Stimulated activated naive CD4-positive, alpha-beta T cell treated with Interleukin-2 at 50 U/mL for 16 hours (primary cell): ENCODE results near the gene EFEMP2.

Experiments used
- DNase-seq: peaks from one replicate; lab custom pipeline; 2025; lab: John Stamatoyannopoulos, UW

Gene EFEMP2

DNA sequence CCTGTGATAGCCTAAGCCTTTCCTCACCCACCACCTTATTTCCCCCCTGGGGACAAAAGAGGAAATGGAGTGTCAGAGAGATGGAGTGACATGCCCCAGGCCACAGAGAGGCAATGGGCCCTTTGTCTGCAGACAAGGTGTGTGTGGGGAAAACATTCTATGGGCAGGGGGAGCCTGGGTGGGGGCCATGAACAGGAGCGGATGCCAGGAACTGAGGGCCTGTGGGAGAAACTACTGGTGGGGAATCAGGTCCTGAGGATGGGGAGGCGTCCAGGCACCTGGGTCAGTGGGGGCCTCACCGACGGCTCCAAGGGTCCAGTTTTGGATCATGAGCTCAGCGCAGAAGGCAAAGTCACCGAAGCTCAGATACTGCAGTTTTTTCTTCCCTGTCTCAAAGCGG, 12.6 kb upstream of the EFEMP2 start:
- DNase-seq: no peak

DNA sequence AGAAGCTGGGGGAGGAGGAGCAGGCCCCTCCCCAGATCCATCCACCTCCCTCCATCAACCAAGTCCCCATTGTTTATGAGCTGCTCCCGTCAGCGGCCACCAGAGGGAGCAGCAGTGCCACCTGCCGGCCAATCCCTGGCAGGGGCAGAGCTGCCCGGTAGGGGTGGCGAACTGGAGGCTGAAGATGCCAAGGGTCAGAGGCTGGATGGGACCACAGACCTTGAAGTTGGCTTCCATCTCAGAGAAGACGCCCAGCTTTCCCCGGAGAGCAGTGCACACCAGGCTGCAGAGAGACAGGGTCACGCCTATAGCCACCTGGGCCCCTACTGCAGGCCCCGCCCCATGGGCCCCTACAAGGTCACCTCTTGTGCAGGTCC, 12.1 kb upstream of the EFEMP2 start:
- DNase-seq: peak; percentile 74

DNA sequence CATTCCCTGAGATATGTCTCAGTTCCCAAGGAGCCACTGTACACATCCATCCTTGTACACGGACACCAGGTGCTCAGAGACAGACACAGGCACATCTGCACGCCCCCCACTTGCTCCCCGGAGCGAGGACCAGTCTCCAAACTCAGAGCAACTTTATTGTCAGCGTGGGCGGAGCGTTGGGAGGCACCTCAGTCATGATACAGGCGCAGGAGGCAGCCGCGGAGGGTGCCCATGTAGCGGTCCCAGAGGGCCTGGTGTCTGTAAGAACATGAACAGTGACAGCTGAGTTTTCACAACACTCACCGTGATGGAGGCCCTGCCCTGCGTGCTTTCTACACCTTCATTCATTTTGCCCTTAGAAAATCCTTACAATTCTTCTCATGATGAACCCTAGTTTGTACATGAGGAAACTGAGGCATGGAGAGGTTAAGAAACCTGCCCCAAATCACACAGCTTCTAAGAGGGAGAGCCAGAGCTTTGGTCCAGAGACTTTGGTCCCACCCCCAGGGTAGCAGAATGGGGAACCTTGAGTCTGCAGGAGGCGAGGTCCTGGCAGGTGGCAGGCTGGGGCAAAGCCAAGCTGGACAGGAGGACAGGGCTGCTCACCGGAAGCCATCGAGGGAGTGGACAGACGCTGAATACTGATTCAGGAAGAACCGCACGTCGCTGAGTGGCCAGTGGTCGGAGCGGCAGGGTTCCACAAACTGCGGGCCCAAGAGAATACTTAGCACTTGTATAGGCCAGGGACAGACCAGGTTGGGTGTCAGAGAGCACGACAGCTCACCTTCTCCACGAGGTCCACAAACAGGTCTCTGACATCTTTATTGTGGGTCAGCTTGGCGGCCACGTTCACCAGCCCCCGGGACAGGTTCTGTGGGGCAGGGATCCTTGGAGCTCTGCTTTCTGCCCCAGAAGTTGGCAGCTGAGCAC, 11.5 kb upstream of the EFEMP2 start:
- no peak for DNase-seq

DNA sequence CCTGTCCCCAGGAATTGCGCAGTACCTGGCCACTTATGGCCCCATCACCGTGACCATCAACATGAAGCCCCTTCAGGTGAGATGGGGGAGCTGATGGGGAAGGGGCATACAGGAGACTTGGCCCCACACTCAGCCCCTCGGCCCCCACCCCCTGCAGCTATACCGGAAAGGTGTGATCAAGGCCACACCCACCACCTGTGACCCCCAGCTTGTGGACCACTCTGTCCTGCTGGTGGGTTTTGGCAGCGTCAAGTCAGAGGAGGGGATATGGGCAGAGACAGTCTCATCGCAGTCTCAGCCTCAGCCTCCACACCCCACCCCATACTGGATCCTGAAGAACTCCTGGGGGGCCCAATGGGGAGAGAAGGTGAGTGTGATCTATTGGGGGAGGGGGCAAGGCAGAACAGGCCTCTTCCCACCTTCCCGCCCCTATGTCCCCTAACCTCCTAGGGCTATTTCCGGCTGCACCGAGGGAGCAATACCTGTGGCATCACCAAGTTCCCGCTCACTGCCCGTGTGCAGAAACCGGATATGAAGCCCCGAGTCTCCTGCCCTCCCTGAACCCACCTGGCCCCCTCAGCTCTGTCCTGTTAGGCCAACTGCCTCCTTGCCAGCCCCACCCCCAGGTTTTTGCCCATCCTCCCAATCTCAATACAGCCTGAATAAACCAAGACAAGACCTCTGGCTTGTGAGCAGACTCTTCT, 10.6 kb upstream of the EFEMP2 start:
- no peak for DNase-seq

DNA sequence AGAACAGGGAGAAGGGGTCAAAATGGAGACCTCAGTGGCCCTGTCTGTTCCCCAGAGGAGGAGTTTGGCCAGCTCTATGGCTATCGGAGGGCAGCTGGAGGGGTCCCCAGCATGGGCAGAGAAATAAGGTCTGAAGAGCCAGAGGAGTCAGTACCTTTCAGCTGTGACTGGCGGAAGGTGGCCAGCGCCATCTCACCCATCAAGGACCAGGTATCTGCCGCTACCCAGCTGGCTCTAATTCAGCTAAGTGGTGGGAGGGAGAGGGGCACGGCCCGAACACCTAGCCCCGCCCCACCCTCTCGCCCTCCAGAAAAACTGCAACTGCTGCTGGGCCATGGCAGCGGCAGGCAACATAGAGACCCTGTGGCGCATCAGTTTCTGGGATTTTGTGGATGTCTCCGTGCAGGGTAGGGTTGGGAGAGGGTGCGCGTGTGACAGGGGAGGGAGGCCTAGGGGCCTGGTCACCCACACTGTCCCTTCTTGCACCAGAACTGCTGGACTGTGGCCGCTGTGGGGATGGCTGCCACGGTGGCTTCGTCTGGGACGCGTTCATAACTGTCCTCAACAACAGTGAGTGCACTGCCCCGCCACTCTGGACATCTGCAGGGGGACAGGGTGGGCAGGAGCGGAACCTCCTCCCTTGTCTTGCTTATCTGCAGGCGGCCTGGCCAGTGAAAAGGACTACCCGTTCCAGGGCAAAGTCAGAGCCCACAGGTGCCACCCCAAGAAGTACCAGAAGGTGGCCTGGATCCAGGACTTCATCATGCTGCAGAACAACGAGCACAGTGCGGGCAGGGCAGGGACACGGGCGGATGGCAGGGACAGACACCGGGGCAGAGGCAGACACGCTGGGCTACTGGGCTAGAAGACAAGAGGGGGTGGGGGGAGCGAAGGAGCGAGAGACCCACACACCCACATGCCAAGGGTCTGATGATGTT, 9.8 kb upstream of the EFEMP2 start:
- no peak for DNase-seq

DNA sequence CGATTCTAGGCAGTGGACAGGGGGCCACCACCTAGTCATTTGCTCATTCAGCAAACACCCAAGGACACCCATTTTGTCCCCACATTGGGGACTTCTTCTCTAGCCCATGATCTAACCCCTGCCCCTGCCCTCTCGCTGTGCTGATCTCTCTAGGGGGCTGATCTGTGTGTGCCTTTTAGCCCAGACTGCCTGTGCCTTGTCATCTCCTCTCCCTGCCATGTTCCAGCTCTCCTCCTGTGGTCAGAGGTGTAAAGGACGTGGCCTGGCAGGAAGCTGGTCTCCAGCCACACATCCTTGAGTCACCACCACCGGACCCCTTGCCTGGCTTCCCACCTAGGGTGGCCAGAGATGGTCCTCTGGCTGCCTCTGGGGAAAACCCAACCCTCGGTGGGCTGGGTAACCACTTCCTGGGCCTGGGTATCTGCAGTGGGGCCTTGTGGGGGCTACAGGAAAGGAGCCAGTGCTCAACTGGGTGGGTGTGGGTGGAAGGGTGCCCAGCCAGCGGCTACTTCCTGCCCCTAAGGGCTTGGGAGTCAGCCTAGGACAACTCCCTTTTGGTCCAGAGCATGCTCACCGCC, 8.3 kb upstream of the EFEMP2 start:
- no peak for DNase-seq

DNA sequence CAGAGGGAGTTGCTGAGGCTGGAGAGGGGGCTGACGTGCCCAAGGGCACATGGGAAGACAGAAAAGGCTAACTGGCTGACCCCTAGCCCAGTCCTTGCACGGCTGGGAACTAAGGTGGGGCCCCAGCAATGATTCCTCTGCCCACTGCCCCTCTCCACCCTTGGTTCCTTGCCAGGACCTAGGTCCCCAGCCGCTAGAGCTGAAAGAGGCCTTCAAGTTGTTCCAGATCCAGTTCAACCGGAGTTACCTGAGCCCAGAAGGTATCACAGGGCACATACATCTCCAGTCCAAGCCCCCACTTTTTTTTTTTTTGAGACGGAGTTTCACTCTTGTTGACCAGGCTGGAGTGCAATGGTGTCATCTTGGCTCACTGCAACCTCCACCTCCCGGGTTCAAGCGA, 7.4 kb upstream of the EFEMP2 start:
- DNase-seq: no peak

DNA sequence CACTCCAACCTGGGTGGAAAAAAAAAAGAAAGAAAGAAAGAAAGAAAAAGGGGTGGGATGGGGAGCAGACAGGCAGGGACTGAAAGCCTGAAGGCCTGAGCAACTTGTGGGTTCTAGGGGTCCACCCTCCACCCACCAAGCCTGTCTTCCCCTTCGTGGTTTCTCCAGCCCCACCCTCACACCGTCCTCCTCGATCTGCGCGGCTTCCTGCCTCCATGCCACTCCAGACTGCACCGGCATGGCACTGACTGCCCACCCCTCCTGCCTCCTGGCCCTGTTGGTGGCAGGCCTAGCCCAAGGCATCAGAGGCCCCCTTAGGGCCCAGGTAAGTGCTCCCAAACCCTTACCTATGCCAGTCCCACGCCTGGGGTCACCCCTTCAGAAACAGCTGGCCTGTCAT, 7.0 kb upstream of the EFEMP2 start, which contains the start of gene CTSW:
Gene CTSW (plus strand): TSS at position 221 of the 400 bp plus-strand sequence. CDS start 18 bp downstream, at position 239.
- DNase-seq: no peak

DNA sequence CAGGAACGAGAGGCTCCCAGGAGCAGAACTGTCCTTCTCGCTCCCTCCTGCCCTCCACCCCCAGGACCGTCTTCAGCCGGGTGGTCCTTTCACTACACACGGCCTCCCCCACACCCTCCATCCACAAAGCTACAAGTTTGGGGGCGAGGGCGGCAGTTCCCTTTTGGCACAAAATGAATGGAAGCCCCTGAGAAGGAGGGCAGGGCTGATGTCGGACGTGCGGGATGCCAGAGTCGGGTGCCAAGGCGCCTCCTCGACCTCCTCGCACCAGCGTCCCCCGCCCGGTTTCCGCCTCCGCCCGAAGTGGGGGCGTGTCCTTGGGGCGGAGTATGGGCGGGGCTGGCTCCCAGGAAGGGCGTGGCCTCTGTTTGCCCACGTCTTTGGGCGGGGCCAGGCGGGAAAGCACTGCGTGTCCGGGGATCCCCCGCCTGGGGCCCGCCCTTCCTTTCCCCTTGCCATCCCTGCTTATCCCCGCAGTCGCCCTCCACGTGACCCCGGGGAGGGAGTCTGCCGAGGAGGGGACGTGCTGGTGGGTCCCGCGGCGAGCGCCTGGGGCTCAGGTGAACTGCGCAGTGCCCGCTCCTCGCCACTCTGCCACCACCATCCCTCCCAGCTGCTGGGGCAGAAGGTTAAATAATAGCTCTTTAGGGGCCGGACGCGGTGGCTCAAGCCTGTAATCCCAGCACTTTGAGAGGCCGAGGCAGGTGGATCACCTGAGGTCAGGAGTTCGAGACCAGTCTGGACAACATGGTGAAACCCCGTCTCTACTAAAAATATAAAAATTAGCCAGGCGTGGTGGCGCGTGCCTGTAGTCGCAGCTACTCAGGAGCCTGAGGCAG, 937 bp upstream of the EFEMP2 start:
- peak; percentile 87 for DNase-seq

DNA sequence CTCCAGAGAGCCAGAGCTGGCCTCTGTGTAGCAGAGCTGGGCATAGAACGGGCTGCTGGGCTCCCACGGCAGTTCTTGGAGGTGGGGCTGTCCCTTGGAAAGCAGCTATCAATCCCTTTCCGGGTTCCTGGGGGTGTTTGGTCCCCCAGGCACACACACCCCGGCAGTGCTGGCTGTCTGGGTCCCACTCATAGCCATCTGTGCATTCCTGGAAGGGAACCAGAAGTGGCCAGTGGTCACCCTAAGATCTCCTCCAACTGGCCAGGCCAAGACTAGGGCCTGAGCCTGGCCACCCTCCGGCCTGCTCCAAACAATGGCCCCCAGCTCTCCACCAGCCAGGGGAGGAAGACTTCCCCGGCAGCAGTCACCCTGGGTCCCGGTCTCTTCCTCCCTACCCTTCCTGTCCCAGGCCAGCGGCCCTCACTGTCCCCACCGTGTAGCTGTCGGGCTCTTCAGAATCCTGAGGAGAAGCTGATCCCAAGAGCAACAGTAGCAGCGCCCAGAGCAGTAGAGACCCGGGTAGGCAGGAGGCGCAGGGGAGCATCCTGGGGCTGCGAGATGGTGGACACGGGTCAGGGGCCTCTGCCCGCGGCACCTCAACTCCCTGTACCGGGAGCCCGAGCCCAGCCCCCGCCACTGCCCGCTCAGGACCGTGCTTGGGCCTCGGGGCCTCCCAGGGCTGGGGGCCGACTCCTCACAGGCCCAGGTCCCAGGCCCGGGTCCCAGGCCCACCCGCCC, 620 bp downstream of the EFEMP2 start:
- DNase-seq: no peak

DNA sequence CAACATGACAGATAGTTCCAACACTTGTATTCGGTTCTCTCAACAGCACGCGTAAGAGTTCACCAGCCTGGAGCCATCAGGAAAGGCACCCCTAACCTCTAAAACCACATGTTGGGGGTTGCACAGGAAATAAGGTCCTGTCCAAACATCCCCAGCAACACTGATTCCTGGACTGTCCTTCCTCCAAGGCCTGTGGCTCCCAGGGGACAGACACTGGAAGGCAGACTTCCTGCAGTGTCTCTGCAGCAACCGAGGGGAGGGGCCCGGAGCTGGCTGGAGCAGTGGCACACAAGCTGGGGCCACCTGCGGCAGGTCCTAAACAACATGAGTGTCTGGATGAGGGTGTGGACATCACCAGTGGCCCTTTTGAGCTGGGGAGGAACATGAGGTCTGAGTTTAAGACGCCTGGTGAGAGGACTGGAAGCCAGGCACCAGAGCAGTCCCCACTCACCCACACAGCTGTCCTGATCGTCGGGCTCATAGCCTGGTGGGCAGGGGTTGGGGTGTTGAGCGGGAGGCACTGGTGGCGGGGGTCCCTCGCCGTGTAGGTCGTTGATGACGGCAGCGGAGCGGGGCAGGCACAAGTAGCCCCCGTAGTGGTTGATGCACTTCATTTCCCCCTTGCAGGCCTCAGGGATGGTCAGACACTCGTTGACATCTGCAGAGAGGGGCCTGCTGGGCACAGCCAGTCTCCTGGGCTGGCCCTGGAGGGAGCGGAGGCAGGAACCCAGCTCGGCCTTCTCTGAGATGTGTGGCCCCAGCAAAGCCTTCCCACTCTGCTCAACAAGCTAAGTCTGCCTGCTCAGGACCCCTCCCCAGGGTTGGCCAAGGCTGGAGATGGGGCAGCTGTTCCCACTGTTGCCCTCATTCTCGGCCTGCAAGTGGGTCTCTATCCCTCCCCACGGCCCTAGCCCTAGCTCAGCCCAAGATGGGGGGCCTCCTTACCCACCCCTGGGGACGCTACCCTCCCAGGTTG, 1.6 kb downstream of the EFEMP2 start:
- no peak for DNase-seq

DNA sequence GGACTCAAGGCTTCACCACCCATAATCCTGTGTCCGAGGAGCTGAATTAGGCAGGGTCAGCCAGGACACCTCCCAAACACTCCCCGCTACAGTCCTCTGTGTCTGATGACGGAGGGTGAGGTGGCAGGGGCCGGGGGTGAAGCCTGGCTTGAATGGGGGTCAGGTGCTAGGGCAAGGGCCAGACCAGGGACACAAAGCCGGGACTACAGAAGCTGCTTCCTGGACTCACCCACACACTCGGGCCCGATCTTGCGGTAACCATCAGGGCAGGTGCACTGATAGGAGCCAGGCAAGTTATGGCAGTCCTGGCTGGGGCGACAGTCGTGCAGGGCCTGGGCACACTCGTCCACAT, 2.3 kb downstream of the EFEMP2 start:
- no peak for DNase-seq

DNA sequence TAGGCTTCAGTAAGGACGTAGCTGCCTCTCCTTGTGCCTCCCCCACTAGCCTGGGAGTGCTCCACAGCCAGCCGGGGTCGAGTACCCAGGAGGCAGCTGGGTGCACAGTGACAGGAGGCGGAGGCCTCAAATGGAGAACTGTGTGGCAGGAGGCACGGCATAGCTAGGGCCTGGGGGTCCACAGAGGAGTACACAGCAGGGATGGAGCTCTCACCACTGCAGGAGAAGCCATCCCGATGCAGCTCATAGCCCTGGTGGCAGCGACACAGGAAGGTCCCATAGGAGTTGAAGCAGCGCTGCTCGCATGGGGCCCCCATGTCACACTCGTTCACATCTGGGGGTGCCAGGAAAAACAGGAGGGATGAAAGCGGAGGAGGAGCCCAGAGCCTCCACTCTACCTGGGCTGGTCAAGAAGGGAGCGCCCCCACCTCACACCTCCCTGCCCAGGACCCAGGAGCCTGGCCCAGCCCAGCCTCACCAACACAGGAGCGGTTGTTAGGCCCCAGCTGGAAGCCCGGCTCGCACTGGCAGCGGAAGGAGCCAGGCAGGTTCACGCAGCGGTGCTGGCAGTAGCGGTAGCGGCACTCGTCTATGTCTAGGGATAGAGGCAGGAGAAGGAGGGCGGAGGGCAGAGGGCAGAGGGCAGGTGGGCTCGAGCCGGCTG, 2.8 kb downstream of the EFEMP2 start:
- DNase-seq: no peak

DNA sequence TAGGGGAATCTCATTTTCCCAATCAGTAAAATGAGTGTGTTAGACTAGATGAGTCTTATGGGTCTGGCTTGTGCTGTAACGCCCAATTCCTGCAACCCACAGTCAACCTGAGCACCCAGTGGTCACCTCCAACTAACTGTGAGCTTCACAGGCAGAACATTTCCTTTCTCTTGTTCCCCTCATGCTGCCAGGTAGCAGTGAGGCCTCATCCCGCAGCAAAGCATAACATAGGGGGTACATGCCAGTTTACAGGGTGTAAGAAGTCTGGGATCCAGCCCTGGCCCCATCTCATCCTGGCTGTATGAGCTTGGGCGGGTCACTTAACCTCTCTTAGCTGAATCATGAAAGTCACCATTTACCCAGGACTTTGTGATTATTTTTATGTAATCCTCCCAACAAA, 3.7 kb downstream of the EFEMP2 start:
- no peak for DNase-seq

DNA sequence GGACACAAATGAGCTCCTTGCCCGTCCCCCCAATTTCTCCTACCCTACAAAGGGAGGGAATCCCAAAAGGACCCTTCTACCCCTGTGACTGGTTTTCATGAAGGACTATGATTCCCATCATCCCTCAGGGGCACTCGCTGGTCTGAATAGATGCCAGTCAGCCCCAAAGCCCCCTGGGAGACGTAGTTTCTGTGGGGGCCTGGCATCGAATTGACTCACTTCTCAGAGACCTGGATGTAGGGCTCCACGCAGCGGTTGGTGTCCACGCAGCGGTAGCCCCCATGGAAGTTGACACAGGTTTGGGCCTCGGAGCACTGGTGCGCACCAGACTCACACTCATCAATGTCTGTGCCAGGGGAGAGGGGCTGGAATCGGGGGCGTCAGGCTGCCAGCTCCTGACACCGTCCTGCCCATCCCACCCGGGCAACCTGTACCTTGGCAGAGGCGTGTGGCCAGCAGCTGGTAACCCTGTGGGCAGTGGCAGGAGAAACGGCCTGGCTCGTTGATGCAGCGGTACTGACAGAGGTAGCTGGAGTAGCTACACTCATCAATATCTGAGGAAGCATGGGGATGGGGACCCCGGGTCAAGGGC, 4.4 kb downstream of the EFEMP2 start:
- peak; percentile 20 for DNase-seq

DNA sequence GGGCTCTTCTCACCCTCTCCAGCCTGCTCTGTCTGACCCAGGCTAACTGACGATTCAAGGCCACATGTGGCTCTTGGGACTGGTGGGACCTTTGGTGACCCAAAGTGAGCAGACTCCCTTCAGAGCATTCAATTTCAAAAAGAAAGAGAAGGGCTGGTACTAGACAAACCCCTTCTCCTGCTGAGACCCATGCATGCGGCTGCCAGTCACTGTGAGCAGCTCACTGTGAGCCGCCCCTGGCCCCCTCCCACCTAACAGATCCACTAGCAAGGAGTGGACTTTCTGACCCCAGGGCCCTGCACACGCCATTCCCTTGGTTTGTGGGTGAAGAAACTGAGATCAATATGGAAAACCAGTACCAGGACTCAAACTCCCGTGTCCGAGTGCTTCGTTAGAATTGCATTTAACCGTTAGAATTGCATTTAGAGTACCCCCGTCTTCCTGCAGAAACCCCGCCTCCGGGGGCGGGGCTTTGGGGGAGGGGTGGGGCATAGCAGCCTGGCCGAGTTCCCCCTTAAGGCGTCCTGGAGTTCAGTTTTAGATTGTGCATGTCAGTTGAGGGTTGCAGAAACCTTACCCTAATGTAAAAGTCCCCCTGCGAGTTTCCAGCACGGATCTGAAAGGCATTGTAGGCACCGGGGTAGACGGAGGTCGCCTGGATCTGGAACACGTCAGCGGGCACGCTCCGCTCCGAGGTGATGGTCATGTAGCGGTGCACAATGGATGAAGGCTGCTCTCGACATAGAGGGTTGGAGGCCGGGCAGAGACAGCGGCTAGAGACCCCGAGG, 5.1 kb downstream of the EFEMP2 start:
- no peak for DNase-seq
